Measurements from ENCODE around the gene SMARCC2.

- TF ChIP-seq PKNOX1 (IDR thresholded peaks at IDR 0.05) (no peak), SUZ12 (IDR thresholded peaks at IDR 0.05) (no peak), SP1 (IDR thresholded peaks at IDR 0.05) (no peak), FOXK2 (IDR thresholded peaks at IDR 0.05) (no peak), ARNT (IDR thresholded peaks at IDR 0.05) (no peak), FOXM1 (IDR thresholded peaks at IDR 0.05; ENCODE audit: borderline replicate concordance) (no peak), TARDBP (IDR thresholded peaks at IDR 0.05) (no peak), BHLHE40 (IDR thresholded peaks at IDR 0.05; ENCODE audit: borderline replicate concordance) (no peak), ZNF384 (IDR thresholded peaks at IDR 0.05) (no peak), NFRKB (IDR thresholded peaks at IDR 0.05) (no peak)
Observed at GRCh38 chr12:56126732-56127239, 62.5 kb downstream of the SMARCC2 start.

All from HEK293T (cell line).